Pancreas (tissue), 10 donors: ENCODE results near the gene ZFP36L2. TPM values are rescaled to one million over a fixed set of nuclear protein-coding genes. Genes with fewer than 3 reads are reported as not detected.

Experiments used
- ATAC-seq, 4 donors: fragments of 200-7000 bp; cut with Tn5 transposase; one replicate each; pipeline versions ENCODE4 v1.8.0 to v1.9.1; 2020; ENCODE audit warnings: mild to moderate bottlenecking in 4 of 4, moderate library complexity in 4 of 4
- DNase-seq, 6 donors: peaks; one replicate each; pipeline ENCODE4 v3.0.0-alpha.2; 2020
- FAIRE-seq: peaks from 2 replicates; lab custom pipeline; 2012; peaks lifted over from hg19 to GRCh38; lab: Jason Lieb, UNC
- H3K27ac ChIP-seq, 4 donors: fragments of 200-600 bp; sonication (generic); 1 replicate in 3 of 4; 2 replicates in 1 of 4; pipeline versions ENCODE4 v1.5.0 to v1.8.0; 2020
- H3K27me3 ChIP-seq, 4 donors: fragments of 200-600 bp; one replicate each; pipeline ENCODE4 v1.8.0; 2021
- H3K36me3 ChIP-seq, 3 donors: fragments of 200-600 bp; sonication (generic) in 1 of 3; one replicate each; pipeline versions ENCODE4 v1.5.0 to v1.8.0; 2020 to 2021
- H3K4me1 ChIP-seq, 3 donors: fragments of 200-600 bp; one replicate each; pipeline ENCODE4 v1.8.0; 2021
- H3K4me3 ChIP-seq, 4 donors: fragments of 200-600 bp; sonication (generic) in 2 of 4; one replicate each; pipeline versions ENCODE4 v1.5.0 to v1.8.0; 2020 to 2021
- H3K9me3 ChIP-seq, 4 donors: fragments of 200-600 bp; one replicate each; pipeline ENCODE4 v1.8.0; 2021
- CTCF ChIP-seq, 4 donors: fragments of 200-600 bp; sonication (generic) in 3 of 4; IDR thresholded peaks; one replicate each; pipeline versions ENCODE4 v1.5.0 to v1.8.0; 2021; ENCODE audit warnings: antibody characterized with exemption in 4 of 4
- WGBS, 2 donors: extraction: QIAGEN DNeasy Blood & Tissue Kit; methylation state at CpG; one replicate each; pipeline ENCODE4 v1.1.7; 2013; 5-methylcytosine and 5-hydroxymethylcytosine counted together
- intact Hi-C, 3 donors: fragments of 100-400 bp; cut with DNase I; formaldehyde crosslinking; loops; one replicate each; pipeline versions ENCODE4 v1.11.1 to v1.14.2; 2022
- polyA plus RNA-seq, 2 donors: library from polyadenylated mRNA; stranded (reverse); fragments of 200-250 nt; gene quantifications; one replicate each; pipeline ENCODE4 v1.2.3, GENCODE V29; 2013
- total RNA-seq, 6 donors: library from RNA; stranded (reverse); fragmentation: NEBNext Ultra II Directional in 4 of 6; extraction: Animal tissue kit (Norgen Biotek cat#: 25700) in 4 of 6; gene quantifications; one replicate each; pipeline versions ENCODE4 v1.2.1 to v1.2.4, GENCODE V29; 2021 to 2023
- donor health status: healthy with polysubstance abuse.
- donor health status: DM: no; HTN: no; CAD: no; lungs with moderate emphysema.
- donor health status: DM: no; HTN: no; CAD: no.
- donor health status: control.
- donor health status: control.
- donor health status: Bipolar disorder and iron deficiency.
- donor health status: DM: yes; HTN: yes; CAD: no.
- donor health status: DM: no; HTN: no; CAD: no.
- donor health status: DM: no; HTN: no; CAD: no.
- donor health status: DM: yes; HTN: yes; CAD: no.

Gene ZFP36L2
- total and polyA plus RNA-seq, 8 donors = 36.8 to 117 (median 54.6) TPM

GRCh38 chr2:43212931-43213330 is 13.5 kb downstream of the ZFP36L2 start:
- Histone ChIP-seq H3K9me3 (no peaks in the 10 kb centered on the region), H3K27me3 (no peaks in the 10 kb centered on the region), H3K27ac (no peak overlapping the region), H3K36me3 (no peaks in the 10 kb centered on the region), H3K4me3 (no peak overlapping the region), H3K4me1 (peaks cover 3 to 7% (median 5%) of the 10 kb centered on the region in 3 donors)
- WGBS, 2 donors = 82 to 90% methylated on average over 3 of the region's 3 CpGs
- DNase-seq (peak in 2 of 6 donors; percentile 22 to 69), FAIRE-seq (no peak), ATAC-seq (peak in 3 of 4 donors; percentile 13 to 59 (median 37))
- intact Hi-C loops = no loop called here
- TF ChIP-seq CTCF (IDR thresholded peaks at IDR 0.05) = no peak

- 94 to 96% methylated on average over 11 of the region's 11 CpGs for WGBS, 2 donors
- Histone ChIP-seq H3K4me1 (peaks cover 0 to under 1% (median 0%) of the 10 kb centered on the region in 3 donors), H3K27ac (no peak overlapping the region), H3K36me3 (no peaks in the 10 kb centered on the region), H3K9me3 (no peaks in the 10 kb centered on the region), H3K27me3 (no peaks in the 10 kb centered on the region), H3K4me3 (no peak overlapping the region)
- no peak for TF ChIP-seq CTCF (IDR thresholded peaks at IDR 0.05)
- FAIRE-seq (no peak), DNase-seq (peak in 1 of 6 donors; percentile 41), ATAC-seq (no peak)
- intact Hi-C loops = no loop called here
Measured at GRCh38 chr2:43212216-43212835, 14.1 kb downstream of the ZFP36L2 start.

- Histone ChIP-seq H3K4me1 (no peaks in the 10 kb centered on the region), H3K27me3 (no peaks in the 10 kb centered on the region), H3K36me3 (no peaks in the 10 kb centered on the region), H3K4me3 (no peak overlapping the region), H3K27ac (no peak overlapping the region), H3K9me3 (no peaks in the 10 kb centered on the region)
- intact Hi-C loops = no loop called here
- WGBS, 2 donors = 83 to 87% methylated on average over 20 to 23 of the region's 23 CpGs
- FAIRE-seq (no peak), DNase-seq (peak in 2 of 6 donors; percentile 39 to 46), ATAC-seq (peak in 3 of 4 donors; percentile 50 to 61 (median 57))
- TF ChIP-seq CTCF (IDR thresholded peaks at IDR 0.05) = no peak
Measured at GRCh38 chr2:43210467-43211303, 15.7 kb downstream of the ZFP36L2 start.

- intact Hi-C loops = no loop called here
- H3K36me3 ChIP-seq = no peaks in the 10 kb centered on the region
- no peak overlapping the region for H3K4me3 ChIP-seq
- TF ChIP-seq CTCF (IDR thresholded peaks at IDR 0.05) = no peak
- no peaks in the 10 kb centered on the region for H3K9me3 ChIP-seq
- H3K27me3 ChIP-seq = no peaks in the 10 kb centered on the region
- H3K27ac ChIP-seq = no peak overlapping the region
- ATAC-seq (no peak), FAIRE-seq (no peak), DNase-seq (peak in 2 of 6 donors; percentile 9 to 39)
- no peaks in the 10 kb centered on the region for H3K4me1 ChIP-seq
- WGBS, 2 donors = 83 to 91% methylated on average over 6 of the region's 6 CpGs
Measured at GRCh38 chr2:43210125-43210466, 16.3 kb downstream of the ZFP36L2 start.
